ENCODE results near the gene ALX4.

DNA sequence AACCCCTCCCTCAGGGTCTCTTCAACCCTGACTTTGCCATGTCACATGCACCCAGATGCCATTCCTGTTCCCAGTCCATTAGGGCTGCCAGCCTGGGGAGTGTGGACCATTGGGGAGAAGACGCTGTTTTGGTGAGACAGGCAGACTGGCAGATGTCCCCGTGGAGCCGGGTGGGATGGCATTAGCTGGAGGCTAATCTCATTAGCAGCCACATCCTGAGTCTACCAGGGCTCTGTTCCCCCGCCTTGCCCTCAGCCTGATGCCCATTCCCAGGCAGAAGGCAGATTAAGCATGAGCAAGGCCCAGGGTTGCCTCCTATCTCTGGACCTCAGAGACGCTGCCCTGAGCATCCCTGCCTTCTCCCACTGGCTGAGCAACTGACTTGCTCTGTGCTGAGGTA lies 46.4 kb upstream of the ALX4 start:
- TF ChIP-seq, protein P1, sequence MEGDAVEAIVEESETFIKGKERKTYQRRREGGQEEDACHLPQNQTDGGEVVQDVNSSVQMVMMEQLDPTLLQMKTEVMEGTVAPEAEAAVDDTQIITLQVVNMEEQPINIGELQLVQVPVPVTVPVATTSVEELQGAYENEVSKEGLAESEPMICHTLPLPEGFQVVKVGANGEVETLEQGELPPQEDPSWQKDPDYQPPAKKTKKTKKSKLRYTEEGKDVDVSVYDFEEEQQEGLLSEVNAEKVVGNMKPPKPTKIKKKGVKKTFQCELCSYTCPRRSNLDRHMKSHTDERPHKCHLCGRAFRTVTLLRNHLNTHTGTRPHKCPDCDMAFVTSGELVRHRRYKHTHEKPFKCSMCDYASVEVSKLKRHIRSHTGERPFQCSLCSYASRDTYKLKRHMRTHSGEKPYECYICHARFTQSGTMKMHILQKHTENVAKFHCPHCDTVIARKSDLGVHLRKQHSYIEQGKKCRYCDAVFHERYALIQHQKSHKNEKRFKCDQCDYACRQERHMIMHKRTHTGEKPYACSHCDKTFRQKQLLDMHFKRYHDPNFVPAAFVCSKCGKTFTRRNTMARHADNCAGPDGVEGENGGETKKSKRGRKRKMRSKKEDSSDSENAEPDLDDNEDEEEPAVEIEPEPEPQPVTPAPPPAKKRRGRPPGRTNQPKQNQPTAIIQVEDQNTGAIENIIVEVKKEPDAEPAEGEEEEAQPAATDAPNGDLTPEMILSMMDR (IDR thresholded peaks at IDR 0.05): no peak
- TF ChIP-seq EZH2 (IDR thresholded peaks at IDR 0.05): no peak
- TF ChIP-seq EZH2phosphoT487 (IDR thresholded peaks at IDR 0.05): no peak

All from neural progenitor cell (in vitro differentiated cells).